CD4-positive, alpha-beta T cell treated with Interleukin-17A for 1 hour (primary cell): ENCODE results near the gene S1PR2.
A peak's percentile ranks its signal among the peaks of the same experiment; 100 is the strongest.

Source experiments
- DNase-seq: peaks from one replicate; pipeline ENCODE4 v3.0.0-alpha.2; 2020

S1PR2 gene, protein sequence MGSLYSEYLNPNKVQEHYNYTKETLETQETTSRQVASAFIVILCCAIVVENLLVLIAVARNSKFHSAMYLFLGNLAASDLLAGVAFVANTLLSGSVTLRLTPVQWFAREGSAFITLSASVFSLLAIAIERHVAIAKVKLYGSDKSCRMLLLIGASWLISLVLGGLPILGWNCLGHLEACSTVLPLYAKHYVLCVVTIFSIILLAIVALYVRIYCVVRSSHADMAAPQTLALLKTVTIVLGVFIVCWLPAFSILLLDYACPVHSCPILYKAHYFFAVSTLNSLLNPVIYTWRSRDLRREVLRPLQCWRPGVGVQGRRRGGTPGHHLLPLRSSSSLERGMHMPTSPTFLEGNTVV

DNA sequence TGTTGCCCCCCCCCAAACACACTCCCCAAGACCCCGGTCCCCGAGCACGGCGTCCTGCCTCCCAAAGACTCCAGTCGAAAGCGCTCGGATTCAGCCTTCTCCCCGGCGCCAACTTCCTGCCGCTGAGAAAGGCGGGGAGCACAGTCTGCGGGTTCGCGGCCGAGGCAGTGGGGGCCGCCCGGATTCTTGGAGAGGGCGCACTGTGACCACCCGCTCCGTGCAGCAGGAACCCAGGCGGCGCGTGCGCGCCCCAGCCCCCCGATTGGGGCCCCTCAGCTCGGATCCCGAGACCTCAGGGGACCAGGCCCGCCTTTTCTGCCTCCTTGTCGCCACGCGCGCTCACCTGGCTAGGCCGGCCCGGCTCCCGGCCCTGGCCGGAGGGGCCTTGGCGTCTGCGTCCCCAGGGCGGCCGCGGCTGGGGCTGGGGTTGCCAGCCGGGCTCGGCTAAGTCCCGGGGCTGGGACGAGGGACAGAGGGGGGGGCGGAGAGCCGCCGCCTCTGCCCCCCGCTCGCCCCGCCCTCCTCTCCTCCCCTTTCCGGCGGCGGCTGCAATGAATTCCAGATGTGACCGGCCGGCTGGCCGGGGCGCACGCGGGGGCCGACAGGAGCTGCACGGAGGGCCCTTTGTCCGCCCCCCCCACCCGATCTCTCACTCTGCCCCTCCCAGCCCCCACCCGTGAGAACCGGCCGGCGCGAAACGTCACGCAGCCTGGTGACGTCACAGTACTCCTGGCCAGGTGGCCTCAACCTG is at the start of gene S1PR2:
Gene S1PR2, minus strand, starts transcription at position 471 of the 751 bp plus-strand sequence. CDS start 6,426 bp downstream, outside the sequence.
- DNase-seq = peak; percentile 89

GRCh38 chr19:10279737-10280442 is 48.8 kb upstream of the S1PR2 start:
- DNase-seq = no peak

DNA sequence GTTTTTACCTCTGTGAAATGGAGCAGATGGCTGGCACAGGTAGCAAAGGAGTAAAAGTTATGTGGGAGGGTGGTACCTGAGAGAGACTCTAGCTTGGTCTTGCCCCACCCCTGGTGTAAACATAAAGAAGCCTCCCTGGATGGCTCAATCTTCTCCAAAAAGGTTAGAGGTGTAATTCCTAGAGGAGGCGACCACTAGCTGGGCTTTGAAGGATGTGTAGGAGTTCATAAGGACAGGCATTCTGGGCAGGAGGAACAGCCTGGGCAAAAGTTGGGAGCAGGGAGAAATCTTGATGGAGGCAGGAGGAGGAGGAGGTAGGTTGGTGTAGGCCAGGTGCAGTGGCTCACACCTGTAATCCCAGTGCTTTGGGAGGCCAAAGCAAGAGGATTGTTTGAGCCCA is 47.8 kb upstream of the S1PR2 start:
- DNase-seq = no peak

GRCh38 chr19:10277795-10278589 is 46.9 kb upstream of the S1PR2 start:
- DNase-seq = no peak

DNA sequence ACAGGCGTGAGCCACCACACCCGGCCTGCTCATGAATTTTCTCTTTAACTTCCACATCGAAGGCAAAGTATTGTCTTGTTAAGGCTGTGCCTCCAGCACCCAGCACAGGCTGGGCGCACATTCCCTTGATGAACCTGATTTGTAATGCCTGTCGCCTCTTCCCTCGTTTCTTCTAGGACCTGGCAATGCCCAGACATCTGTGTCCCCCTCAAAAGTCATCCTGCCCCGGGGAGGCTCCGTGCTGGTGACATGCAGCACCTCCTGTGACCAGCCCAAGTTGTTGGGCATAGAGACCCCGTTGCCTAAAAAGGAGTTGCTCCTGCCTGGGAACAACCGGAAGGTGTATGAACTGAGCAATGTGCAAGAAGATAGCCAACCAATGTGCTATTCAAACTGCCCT is 43.5 kb upstream of the S1PR2 start:
- no peak for DNase-seq

DNA sequence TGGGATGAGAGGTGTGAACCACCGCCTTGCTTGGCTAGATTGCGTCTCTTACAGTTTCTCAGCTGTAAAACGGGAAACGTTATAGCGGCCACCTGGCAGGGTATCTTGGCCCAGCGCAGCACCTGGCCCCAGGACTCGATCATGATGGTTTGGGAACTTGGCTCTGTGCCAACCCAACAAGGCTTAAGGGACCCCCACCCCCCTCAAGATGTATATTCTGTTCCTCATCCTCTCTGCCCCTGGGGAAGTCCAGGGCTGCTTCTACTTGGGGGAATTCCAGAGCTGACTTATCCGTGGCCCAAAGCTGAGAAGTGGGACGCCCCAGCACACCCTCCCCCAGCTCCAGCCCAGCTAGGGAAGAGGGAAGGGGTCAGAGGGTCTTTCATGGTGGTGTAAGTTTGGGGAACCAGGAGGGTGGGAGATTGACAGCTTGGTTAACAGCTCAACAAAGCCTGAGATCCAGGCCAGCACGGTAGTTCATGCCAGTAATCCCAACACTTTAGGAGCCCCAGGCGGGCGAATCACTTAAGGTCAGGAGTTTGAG is 40.5 kb upstream of the S1PR2 start:
- DNase-seq = peak; percentile 76

GRCh38 chr19:10270616-10271394 is 39.7 kb upstream of the S1PR2 start, which contains the start of gene ICAM1:
Gene ICAM1, plus strand, starts transcription at chr19:10271120. Its CDS starts 40 bp downstream, at chr19:10271160.
- peak; percentile 85 for DNase-seq

DNA sequence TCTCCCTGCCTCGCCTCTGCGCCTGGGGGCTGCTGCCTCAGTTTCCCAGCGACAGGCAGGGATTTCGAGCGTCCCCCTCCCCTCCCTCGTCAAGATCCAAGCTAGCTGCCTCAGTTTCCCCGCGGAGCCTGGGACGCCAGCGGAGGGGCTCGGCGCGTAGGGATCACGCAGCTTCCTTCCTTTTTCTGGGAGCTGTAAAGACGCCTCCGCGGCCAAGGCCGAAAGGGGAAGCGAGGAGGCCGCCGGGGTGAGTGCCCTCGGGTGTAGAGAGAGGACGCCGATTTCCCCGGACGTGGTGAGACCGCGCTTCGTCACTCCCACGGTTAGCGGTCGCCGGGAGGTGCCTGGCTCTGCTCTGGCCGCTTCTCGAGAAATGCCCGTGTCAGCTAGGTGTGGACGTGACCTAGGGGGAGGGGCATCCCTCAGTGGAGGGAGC is 39.1 kb upstream of the S1PR2 start:
- peak; percentile 82 for DNase-seq

- peak; percentile 91 for DNase-seq
These were observed 38.4 kb upstream of the S1PR2 start for GRCh38 chr19:10269333-10270179.

DNA sequence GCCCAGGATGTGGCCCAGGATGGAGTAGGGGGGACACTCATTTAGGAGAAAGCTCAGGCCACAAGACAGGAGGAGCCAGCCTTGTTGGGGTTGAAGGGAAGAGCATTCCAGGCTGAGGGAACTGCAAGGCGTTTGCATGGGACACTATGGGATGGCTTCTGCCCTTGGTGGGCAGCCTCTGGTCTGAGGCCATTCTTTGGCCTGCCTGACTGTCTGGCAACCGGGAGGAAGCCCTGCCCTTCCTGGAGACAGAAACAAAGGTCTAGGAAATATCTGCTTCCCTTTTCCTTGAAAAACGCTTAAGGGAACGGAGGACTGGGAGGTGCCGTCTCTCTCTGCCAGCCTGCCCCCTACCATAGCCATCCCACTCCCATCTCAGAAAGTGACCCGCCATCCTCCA is 36.9 kb upstream of the S1PR2 start:
- DNase-seq = no peak

GRCh38 chr19:10266706-10267105 is 35.6 kb upstream of the S1PR2 start:
- no peak for DNase-seq

DNA sequence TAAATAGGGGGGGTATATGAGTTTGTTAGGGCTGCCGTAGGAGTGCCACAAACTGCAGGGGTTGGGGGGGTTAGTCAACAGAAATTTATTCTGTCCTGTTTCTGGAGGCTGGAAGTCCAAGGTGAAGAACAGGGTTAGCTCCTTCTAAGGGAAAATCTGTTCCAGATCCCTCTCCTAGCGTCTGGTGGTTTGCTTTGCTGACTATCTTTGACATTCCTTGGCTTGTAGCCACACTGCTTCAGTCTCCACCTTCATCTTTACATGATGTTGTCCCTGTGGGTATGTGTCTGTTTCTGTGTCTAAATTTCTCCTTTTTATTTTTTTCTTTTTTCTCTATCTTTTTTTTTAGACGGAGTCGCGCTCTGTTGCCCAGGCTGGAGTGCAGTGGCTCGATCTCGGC is 31.6 kb upstream of the S1PR2 start:
- DNase-seq = no peak

- DNase-seq = no peak
These were observed 29.0 kb upstream of the S1PR2 start for GRCh38 chr19:10260141-10260584.

DNA sequence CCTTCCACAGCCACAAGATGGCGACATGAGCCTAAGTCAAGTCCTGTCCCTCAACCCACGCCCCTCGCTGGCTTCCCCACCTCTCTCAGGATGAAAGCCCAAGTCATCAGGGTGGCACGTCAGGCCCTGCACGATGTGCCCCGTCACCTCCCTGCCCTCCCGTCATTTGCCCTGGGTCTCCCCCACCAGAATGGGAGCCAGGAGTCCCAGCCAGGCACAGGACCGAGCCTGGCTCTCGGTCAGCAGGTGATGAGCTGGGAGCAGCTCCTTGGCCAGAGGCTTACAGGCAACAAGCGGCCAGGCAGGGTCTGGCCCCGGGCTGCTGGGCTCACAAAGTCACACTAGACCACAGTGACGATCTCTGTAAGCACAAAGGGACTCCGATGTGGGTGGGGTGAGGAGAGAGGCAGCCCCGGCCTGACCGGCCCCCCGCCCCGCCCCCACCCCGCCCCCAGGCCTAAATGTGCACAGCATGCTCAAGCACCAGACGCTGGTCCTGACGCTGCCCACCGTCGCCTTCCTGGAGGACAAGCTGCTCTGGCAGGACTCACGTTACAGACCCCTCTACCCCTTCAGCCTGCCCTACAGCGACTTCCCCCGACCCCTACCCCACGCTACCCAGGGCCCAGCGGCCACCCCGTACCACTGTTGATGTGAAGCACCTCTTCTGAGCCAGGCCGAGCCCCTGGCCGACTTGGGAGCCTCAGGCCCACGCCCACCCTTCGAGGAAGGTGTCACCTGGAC is 28.2 kb upstream of the S1PR2 start:
- peak; percentile 93 for DNase-seq

DNA sequence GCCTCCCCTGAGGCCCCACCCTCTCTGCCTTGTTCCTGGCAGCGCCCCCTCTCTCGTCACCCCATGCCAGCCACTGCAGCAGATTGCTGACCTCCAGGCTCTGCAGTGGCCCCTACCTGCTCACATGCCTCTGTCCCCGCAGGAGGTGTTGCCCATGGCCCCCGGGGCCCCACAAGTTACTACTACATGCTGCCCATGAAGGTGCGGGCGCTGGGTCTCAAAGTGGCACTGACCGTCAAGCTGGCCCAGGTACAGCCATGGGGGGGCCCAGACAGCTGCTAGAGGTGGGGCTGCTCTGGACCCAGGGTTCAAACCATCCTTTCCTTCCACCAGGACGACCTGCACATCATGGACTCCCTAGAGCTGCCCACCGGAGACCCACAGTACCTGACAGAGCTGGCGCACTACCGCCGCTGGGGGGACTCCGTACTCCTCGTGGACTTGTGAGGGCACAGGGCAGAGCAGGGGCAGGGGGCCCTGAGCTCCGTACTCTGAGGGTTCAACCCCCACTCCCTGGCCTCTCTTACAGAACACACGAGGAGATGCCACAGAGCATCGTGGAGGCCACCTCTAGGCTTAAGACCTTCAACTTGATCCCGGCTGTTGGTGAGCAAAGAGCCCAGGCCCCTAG is 27.1 kb upstream of the S1PR2 start:
- DNase-seq = no peak

DNA sequence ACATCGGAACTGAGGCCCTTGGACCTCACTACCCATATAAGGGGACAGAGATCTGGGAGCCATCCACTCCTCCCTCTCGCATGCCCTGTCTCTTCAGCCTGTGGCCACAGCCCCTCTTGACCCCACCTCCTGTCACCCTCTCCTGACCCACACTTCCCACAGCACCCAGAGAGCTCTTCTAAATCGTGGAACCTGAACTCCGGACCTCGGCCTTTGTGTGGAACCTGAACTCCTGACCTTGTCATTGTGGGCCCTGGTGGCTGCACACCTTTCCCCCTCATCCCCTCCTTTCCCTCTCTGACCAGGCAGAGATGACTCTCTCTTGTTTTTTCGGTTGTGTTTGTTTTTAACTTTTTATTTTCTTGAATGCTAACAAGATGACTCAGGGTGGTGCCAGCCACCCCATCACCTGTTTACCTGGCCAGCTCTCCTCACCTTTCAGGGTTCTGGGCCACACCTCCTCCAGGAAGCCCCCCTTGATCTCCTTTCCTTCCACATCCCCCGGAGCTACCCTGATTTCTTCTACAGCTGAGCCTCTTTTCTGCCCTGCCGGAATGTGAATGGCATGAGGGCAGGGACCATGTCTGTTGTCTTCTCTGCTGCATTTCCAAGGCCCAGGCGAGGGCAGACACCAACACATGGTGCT is 26.0 kb upstream of the S1PR2 start:
- DNase-seq = no peak

DNA sequence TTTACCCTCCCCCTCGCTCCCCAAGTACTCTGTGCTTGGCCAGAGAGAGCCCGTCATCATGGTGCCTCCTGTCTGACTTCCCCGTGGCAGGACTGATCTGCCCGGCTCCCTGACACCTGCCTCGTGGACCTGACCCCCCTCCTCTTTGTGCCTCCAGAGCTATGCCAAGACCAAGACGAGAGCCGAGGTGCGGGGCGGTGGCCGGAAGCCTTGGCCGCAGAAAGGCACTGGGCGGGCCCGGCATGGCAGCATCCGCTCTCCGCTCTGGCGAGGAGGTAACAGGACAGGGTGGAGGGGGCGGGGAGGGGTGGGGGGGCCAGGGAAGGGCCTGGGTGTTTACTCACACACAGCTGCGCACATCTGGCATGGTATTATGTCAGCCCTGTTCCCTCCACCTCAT is 25.4 kb upstream of the S1PR2 start:
- DNase-seq = no peak

GRCh38 chr19:10255358-10255757 is 24.2 kb upstream of the S1PR2 start:
- DNase-seq = no peak

GRCh38 chr19:10254244-10254643 is 23.1 kb upstream of the S1PR2 start:
- DNase-seq = no peak
